Calu3 (cell line): ENCODE data around the gene MYO1H. TPM values are rescaled to one million over a fixed set of nuclear protein-coding genes. Genes with fewer than 3 reads are reported as not detected.

Experiments used
- BruUV-seq: library from RNA; stranded (reverse); fragments of 400-500 nt; replicated peaks from 2 replicates; lab custom pipeline; 2021; lab: Mats Ljungman, UMichigan
- CTCF ChIA-PET: fragments of 300-600 bp; sonication (Branson Sonifier 250); formaldehyde crosslinking; loops from one replicate; lab custom pipeline; 2022; ENCODE audit warnings: antibody characterized with exemption; lab: Charles Lee
- DNase-seq: peaks from one replicate; pipeline ENCODE4 v3.0.0; 2022
- H3K27ac Mint-ChIP-seq: one replicate; pipeline ENCODE4 v1.8.0; 2022; ENCODE audit warnings: mixed read lengths; ENCODE audit not compliant: unreplicated experiment
- H3K27me3 Mint-ChIP-seq: one replicate; pipeline ENCODE4 v1.8.0; 2022; ENCODE audit warnings: mixed read lengths; ENCODE audit not compliant: unreplicated experiment
- H3K36me3 Mint-ChIP-seq: one replicate; pipeline ENCODE4 v1.8.0; 2022; ENCODE audit warnings: mild to moderate bottlenecking, moderate library complexity, mixed read lengths; ENCODE audit not compliant: insufficient read depth, unreplicated experiment
- H3K4me1 Mint-ChIP-seq: one replicate; pipeline ENCODE4 v1.8.0; 2022; ENCODE audit warnings: mild to moderate bottlenecking, low read depth, mixed read lengths; ENCODE audit not compliant: unreplicated experiment
- H3K4me3 Mint-ChIP-seq: one replicate; pipeline ENCODE4 v1.8.0; 2022; ENCODE audit warnings: mild to moderate bottlenecking, low read depth, moderate library complexity, mixed read lengths; ENCODE audit not compliant: unreplicated experiment
- H3K9me3 Mint-ChIP-seq: one replicate; pipeline ENCODE4 v1.8.0; 2022; ENCODE audit warnings: low read depth, mixed read lengths; ENCODE audit not compliant: unreplicated experiment
- intact Hi-C: fragments of 100-400 bp; cut with micrococcal nuclease; formaldehyde crosslinking; loops from one replicate; pipeline ENCODE4 v1.10.0; 2022; ENCODE audit not compliant: unreplicated experiment
- total RNA-seq: library from RNA; stranded (reverse); gene quantifications from 2 replicates; pipeline ENCODE4 v1.2.3, GENCODE V29; 2022
- TF ChIP-seq, protein P1 (sequence below): fragments of 200-600 bp; IDR thresholded peaks from one replicate; pipeline ENCODE4 v1.8.0; 2022; ENCODE audit warnings: antibody characterized with exemption; ENCODE audit not compliant: unreplicated experiment

The MYO1H gene
- total RNA-seq, 1 experiment from 2014 or later, result not detected

DNA sequence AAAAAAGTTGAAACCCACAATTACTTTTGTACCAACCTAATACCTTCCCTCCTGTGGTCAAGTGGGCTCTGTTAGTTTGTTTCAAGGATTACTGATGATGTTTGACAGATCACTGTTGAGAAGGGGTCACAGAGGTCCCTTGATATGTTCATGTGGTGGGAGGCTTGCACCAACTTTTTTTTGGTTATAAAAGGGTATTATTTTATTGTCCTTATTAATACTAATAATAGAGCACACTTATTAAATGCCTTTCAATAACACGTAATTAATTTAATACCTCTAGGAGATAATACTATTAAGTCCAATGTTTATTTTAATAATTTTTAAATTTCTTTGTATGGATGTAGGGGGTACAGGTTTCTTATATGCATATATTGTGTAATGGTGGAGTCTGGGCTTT is 134.2 kb downstream of the MYO1H start:
- Mint-ChIP-seq H3K27me3 (no peaks in the 10 kb centered on the region), H3K27ac (no peak overlapping the region), H3K9me3 (no peaks in the 10 kb centered on the region), H3K4me3 (no peak overlapping the region), H3K36me3 (peaks cover 26% of the 10 kb centered on the region), H3K4me1 (peaks cover 11% of the 10 kb centered on the region)
- BruUV-seq, result no TSS peak
- CTCF ChIA-PET, result no interaction called here
- DNase-seq, result no peak
- TF ChIP-seq, protein P1, sequence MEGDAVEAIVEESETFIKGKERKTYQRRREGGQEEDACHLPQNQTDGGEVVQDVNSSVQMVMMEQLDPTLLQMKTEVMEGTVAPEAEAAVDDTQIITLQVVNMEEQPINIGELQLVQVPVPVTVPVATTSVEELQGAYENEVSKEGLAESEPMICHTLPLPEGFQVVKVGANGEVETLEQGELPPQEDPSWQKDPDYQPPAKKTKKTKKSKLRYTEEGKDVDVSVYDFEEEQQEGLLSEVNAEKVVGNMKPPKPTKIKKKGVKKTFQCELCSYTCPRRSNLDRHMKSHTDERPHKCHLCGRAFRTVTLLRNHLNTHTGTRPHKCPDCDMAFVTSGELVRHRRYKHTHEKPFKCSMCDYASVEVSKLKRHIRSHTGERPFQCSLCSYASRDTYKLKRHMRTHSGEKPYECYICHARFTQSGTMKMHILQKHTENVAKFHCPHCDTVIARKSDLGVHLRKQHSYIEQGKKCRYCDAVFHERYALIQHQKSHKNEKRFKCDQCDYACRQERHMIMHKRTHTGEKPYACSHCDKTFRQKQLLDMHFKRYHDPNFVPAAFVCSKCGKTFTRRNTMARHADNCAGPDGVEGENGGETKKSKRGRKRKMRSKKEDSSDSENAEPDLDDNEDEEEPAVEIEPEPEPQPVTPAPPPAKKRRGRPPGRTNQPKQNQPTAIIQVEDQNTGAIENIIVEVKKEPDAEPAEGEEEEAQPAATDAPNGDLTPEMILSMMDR, result no peak
- intact Hi-C loops, result no loop called here

DNA sequence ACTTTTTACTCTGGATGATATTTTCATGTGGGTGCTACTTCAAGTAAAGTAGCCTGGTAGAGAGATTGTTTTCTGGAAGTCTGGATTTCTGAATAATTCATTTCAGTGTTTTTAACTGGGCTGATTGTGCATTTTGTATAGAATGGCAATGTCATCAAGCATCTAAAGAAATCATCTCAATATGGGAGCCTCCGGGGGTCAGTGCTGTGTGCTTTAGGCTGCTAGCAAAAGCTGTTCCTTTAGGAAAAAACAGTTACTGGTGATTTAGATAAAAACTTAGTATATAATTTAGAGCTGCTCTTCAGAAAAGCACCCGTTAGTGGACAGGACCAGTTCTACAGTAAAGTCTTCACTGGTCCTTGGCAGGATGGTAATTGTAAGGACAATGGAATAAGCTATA is 134.8 kb downstream of the MYO1H start:
- H3K4me3 Mint-ChIP-seq, result no peak overlapping the region
- TF ChIP-seq, protein P1, result no peak
- peaks cover 11% of the 10 kb centered on the region for H3K4me1 Mint-ChIP-seq
- peaks cover 19% of the 10 kb centered on the region for H3K36me3 Mint-ChIP-seq
- CTCF ChIA-PET, result no interaction called here
- no peak for DNase-seq
- intact Hi-C loops, result no loop called here
- no peaks in the 10 kb centered on the region for H3K9me3 Mint-ChIP-seq
- H3K27me3 Mint-ChIP-seq, result no peaks in the 10 kb centered on the region
- no peak overlapping the region for H3K27ac Mint-ChIP-seq
- no TSS peak for BruUV-seq

DNA sequence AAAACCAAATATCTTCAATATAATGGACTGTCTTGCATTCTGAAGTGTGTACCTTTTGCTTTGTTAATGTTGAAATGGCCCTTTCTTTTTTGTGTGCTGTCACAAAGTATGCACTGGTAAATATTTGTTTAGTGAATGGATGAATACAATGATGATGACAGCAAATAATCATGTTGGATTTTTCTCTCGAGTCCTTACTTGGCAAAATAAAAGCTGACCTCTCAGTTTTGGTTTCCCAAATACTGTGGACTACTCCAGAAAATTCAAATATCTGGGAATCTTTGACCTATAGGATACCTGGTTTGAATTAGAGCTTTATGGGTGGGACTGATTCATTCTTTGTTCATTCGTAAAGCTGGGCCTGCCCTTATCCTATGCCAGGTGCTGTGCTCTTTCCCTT is 135.2 kb downstream of the MYO1H start:
- no peak for DNase-seq
- TF ChIP-seq, protein P1, result no peak
- Mint-ChIP-seq H3K36me3 (peaks cover 15% of the 10 kb centered on the region), H3K4me1 (peaks cover 11% of the 10 kb centered on the region), H3K27me3 (no peaks in the 10 kb centered on the region), H3K4me3 (no peak overlapping the region), H3K27ac (no peak overlapping the region), H3K9me3 (no peaks in the 10 kb centered on the region)
- CTCF ChIA-PET, result no interaction called here
- no TSS peak for BruUV-seq
- intact Hi-C loops, result no loop called here

DNA sequence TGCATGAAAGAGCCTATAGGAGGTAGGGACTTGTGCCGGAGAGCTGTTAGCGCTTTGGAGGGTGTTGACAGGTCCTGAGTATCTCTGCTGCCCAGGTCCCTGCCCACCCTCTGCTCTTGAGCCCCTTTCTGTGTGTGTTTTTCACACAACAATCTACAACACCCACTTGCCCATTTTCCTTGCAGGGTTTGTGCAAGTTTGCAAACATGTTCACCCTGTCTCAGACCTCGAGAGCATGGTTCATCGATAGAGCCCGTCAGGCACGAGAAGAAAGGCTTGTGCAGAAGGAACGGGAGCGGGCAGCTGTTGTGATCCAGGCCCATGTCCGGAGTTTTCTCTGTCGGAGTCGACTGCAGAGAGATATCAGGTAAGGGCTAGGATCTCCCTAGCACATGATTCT is 135.6 kb downstream of the MYO1H start:
- DNase-seq, result no peak
- TF ChIP-seq, protein P1, result no peak
- Mint-ChIP-seq H3K27ac (no peak overlapping the region), H3K36me3 (peaks cover 11% of the 10 kb centered on the region), H3K9me3 (no peaks in the 10 kb centered on the region), H3K4me1 (peaks cover 11% of the 10 kb centered on the region), H3K4me3 (no peak overlapping the region), H3K27me3 (no peaks in the 10 kb centered on the region)
- CTCF ChIA-PET, result no interaction called here
- intact Hi-C loops, result no loop called here
- BruUV-seq, result no TSS peak
